HG03159 (cell line): Measurements from ENCODE around the gene TSPAN14.

Source experiments
- ATAC-seq: cut with Tn5 transposase; IDR thresholded peaks from one replicate; pipeline ENCODE4 v1.9.1; 2021; ENCODE audit warnings: mild to moderate bottlenecking, moderate library complexity; ENCODE audit not compliant: unreplicated experiment

TSPAN14 gene

GRCh38 chr10:80580638-80581468 is 126.7 kb downstream of the TSPAN14 start:
- no peak for ATAC-seq

- ATAC-seq = no peak
Measured at GRCh38 chr10:80581469-80581835, 127.3 kb downstream of the TSPAN14 start.

GRCh38 chr10:80582286-80582960 is 128.3 kb downstream of the TSPAN14 start:
- ATAC-seq = no peak
